Ishikawa (cell line): Measurements from ENCODE around the gene NRAS.

Experiments used
- CEBPB ChIP-seq: IDR thresholded peaks from 2 replicates; pipeline ENCODE4 v1.6.1; 2012
- CREB1 ChIP-seq: IDR thresholded peaks from 2 replicates; pipeline ENCODE4 v1.6.1; 2012; ENCODE audit warnings: low read depth
- EGR1 ChIP-seq: IDR thresholded peaks from 2 replicates; pipeline ENCODE4 v1.6.1; 2012
- EP300 ChIP-seq: IDR thresholded peaks from 2 replicates; pipeline ENCODE4 v1.6.1; 2012; ENCODE audit warnings: borderline replicate concordance
- FOXM1 ChIP-seq: IDR thresholded peaks from 2 replicates; pipeline ENCODE4 v1.6.1; 2012; ENCODE audit warnings: low read depth, borderline replicate concordance
- NFIC ChIP-seq: IDR thresholded peaks from 2 replicates; pipeline ENCODE4 v1.6.1; 2012
- RAD21 ChIP-seq: IDR thresholded peaks from 2 replicates; pipeline ENCODE4 v1.6.1; 2012; ENCODE audit warnings: low read depth
- TAF1 ChIP-seq: IDR thresholded peaks from 2 replicates; pipeline ENCODE4 v1.6.1; 2012; ENCODE audit warnings: low read depth, mild to moderate bottlenecking
- TCF12 ChIP-seq: IDR thresholded peaks from 2 replicates; pipeline ENCODE4 v1.6.1; 2012; ENCODE audit warnings: low read depth
- TEAD4 ChIP-seq: IDR thresholded peaks from 2 replicates; pipeline ENCODE4 v1.6.1; 2012
- YY1 ChIP-seq: IDR thresholded peaks from 2 replicates; pipeline ENCODE4 v1.6.1; 2012; ENCODE audit warnings: low read depth
- ZBTB7A ChIP-seq: IDR thresholded peaks from 2 replicates; pipeline ENCODE4 v1.6.1; 2012; ENCODE audit warnings: low read depth
- TF ChIP-seq, protein P1 (sequence below): IDR thresholded peaks from 2 replicates; pipeline ENCODE4 v1.6.1; 2012
- TF ChIP-seq, protein P2 (sequence below): IDR thresholded peaks from 2 replicates; pipeline ENCODE4 v1.6.1; 2012; ENCODE audit warnings: low read depth, mild to moderate bottlenecking
- TF ChIP-seq, protein P3 (sequence below): IDR thresholded peaks from 2 replicates; pipeline ENCODE4 v1.6.1; 2012

NRAS gene

DNA sequence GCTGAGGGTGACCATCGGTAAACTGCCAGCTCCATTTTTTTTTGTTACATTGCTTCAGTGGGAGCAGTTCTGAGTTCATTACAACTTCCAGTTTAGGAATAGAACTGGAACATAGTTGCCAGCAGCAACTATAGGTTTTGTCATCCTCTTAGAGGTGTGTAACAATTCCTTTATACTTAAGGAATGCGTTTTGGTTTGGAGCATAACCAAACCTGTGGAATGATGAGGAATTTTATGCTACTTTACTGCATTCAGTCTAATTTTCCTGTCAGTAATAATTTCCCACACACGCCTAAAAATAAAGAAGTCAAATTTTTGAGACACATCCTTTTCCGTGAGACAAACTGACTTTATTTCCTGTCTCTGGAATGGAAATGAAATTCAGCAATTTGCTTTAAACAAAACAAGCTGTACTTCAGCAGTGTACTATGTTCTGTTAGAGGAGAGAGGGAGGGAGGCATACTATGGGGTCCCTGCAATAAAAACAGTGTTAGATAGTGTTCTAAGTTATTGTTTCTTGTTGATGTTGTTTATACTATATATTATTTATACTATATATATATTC lies 16.5 kb downstream of the NRAS start:
- no peak for TF ChIP-seq YY1
- no peak for TF ChIP-seq RAD21
- no peak for TF ChIP-seq CEBPB
- TF ChIP-seq FOXM1 = no peak
- TF ChIP-seq, protein P1, sequence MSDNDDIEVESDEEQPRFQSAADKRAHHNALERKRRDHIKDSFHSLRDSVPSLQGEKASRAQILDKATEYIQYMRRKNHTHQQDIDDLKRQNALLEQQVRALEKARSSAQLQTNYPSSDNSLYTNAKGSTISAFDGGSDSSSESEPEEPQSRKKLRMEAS = no peak

DNA sequence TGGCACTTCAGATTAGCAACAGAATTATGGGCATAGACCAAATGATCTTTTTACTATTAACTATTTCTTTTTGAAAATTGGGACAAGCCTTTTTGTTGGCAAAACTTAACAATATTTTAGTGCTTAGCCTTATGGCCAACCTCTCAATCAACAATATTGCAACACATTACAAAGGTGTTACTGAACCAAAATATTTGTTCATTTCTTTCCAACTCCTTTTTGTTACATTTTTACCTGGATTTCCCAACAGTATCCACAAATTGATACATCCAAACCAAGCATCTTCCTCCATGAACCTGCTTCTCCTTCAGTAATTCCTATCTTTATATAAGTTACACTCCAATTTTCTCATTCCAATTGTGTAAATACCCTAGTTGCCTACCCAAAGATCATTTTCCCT lies 19.8 kb downstream of the NRAS start:
- TF ChIP-seq RAD21 = no peak
- TF ChIP-seq, protein P1 = no peak
- TF ChIP-seq FOXM1 = no peak
- TF ChIP-seq EGR1 = no peak
- no peak for TF ChIP-seq CREB1
- no peak for TF ChIP-seq EP300
- TF ChIP-seq NFIC = no peak
- TF ChIP-seq TAF1 = no peak
- TF ChIP-seq YY1 = no peak
- no peak for TF ChIP-seq TEAD4
- TF ChIP-seq, protein P2, sequence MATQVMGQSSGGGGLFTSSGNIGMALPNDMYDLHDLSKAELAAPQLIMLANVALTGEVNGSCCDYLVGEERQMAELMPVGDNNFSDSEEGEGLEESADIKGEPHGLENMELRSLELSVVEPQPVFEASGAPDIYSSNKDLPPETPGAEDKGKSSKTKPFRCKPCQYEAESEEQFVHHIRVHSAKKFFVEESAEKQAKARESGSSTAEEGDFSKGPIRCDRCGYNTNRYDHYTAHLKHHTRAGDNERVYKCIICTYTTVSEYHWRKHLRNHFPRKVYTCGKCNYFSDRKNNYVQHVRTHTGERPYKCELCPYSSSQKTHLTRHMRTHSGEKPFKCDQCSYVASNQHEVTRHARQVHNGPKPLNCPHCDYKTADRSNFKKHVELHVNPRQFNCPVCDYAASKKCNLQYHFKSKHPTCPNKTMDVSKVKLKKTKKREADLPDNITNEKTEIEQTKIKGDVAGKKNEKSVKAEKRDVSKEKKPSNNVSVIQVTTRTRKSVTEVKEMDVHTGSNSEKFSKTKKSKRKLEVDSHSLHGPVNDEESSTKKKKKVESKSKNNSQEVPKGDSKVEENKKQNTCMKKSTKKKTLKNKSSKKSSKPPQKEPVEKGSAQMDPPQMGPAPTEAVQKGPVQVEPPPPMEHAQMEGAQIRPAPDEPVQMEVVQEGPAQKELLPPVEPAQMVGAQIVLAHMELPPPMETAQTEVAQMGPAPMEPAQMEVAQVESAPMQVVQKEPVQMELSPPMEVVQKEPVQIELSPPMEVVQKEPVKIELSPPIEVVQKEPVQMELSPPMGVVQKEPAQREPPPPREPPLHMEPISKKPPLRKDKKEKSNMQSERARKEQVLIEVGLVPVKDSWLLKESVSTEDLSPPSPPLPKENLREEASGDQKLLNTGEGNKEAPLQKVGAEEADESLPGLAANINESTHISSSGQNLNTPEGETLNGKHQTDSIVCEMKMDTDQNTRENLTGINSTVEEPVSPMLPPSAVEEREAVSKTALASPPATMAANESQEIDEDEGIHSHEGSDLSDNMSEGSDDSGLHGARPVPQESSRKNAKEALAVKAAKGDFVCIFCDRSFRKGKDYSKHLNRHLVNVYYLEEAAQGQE = no peak
- TF ChIP-seq ZBTB7A = no peak
- TF ChIP-seq, protein P3, sequence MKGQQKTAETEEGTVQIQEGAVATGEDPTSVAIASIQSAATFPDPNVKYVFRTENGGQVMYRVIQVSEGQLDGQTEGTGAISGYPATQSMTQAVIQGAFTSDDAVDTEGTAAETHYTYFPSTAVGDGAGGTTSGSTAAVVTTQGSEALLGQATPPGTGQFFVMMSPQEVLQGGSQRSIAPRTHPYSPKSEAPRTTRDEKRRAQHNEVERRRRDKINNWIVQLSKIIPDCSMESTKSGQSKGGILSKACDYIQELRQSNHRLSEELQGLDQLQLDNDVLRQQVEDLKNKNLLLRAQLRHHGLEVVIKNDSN = no peak
- TF ChIP-seq TCF12 = no peak
- TF ChIP-seq CEBPB = no peak

DNA sequence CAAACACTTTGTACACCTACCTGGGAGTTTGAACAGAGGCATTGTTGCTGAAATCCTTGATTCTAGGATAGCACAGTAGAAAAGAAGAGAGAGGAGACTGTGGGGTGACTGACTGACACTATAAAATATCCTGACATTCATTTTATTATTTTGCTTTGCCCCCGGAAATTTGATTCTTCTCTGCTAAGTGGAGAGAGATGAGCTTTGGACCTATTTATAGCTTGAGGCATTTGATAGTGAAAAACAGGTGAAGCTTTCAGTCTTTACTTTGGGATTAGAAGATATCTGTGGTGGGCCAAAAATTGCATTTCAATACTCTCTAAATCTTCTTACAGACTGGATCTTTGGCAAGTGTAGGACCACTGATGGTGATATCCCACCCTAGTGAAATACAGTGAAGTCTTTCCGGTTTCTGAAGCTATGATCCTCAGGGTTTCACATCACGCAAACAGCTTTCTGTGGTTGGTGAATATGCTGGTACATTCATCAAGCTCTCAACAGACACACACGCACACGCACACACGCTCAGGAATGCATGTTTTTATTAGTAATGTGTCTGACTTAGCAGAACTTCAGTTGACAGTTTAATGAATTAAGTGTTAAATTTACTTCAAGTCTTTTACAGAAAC lies 21.0 kb downstream of the NRAS start, which contains the start of gene AMPD1:
AMPD1 (minus strand) TSS at position 117 of the 629 bp plus-strand sequence; CDS start at position 42, 75 bp downstream.
- TF ChIP-seq, protein P3 = no peak
- TF ChIP-seq, protein P1 = no peak
- TF ChIP-seq TAF1 (no peak), EP300 (no peak), TCF12 (no peak), FOXM1 (no peak), CREB1 (no peak), EGR1 (no peak), ZBTB7A (no peak), RAD21 (no peak), YY1 (no peak), CEBPB (no peak), NFIC (no peak), TEAD4 (no peak)
- TF ChIP-seq, protein P2 = no peak

DNA sequence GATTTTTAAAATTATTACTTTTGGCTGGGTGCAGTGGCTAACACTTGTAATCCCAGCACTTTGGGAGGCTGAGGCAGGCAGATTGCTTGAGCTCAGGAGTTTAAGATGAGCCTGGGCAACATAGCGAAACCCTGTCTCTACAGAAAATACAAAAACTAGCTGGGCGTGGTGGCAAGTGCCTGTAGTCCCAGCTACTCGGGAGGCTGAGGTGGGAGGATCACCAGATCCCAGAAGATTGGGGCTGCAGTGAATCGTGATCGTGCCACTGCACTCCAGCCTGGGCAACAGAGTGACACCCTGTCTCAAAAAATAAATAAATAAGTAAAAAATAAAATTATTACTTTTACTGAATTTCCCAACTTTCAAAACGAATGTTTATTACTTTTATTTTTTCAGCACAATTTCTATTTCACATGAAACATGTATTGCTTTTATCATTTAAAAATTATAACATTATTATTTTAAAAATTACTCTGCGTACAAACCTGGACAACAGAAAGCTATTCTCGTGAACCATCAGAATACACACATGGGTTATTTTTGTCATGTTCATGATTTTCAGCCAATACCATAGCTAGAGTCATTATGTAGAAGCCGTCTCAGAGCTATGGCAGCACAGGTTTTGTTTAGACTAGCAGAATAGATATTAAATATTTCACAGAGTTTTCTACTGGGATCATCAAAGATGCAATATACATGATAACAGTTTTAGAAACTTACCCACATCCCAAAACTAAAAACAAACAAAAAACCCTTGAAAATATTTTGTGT lies 21.8 kb downstream of the NRAS start:
- TF ChIP-seq NFIC (no peak), ZBTB7A (no peak), FOXM1 (no peak), RAD21 (no peak), EP300 (no peak), YY1 (no peak), TEAD4 (no peak), CREB1 (no peak), TAF1 (no peak), TCF12 (no peak), EGR1 (no peak)
- TF ChIP-seq, protein P2 = no peak
- TF ChIP-seq, protein P3 = no peak
- TF ChIP-seq, protein P1 = no peak
